HG02938 (cell line): Measurements from ENCODE around the gene DCAF4.
A peak's percentile ranks its signal among the peaks of the same experiment; 100 is the strongest.

Source experiments
- ATAC-seq: cut with Tn5 transposase; IDR thresholded peaks from one replicate; pipeline ENCODE4 v1.9.1; 2021; ENCODE audit warnings: mild to moderate bottlenecking, moderate library complexity; ENCODE audit not compliant: unreplicated experiment

The DCAF4 gene

GRCh38 chr14:72894323-72894622 is 32.0 kb upstream of the DCAF4 start:
- no peak for ATAC-seq

GRCh38 chr14:72894623-72895378 is 31.5 kb upstream of the DCAF4 start:
- ATAC-seq: no peak

- ATAC-seq: no peak
Measured at GRCh38 chr14:72898448-72898847, 27.8 kb upstream of the DCAF4 start.

GRCh38 chr14:72901361-72901760 is 24.9 kb upstream of the DCAF4 start:
- no peak for ATAC-seq

GRCh38 chr14:72902801-72903530 is 23.3 kb upstream of the DCAF4 start:
- no peak for ATAC-seq

GRCh38 chr14:72903716-72904115 is 22.5 kb upstream of the DCAF4 start:
- ATAC-seq: no peak

- no peak for ATAC-seq
Measured at GRCh38 chr14:72904218-72904617, 22.0 kb upstream of the DCAF4 start.

- no peak for ATAC-seq
Measured at GRCh38 chr14:72904840-72905561, 21.3 kb upstream of the DCAF4 start.

GRCh38 chr14:72906316-72906715 is 19.9 kb upstream of the DCAF4 start:
- no peak for ATAC-seq

GRCh38 chr14:72906879-72907278 is 19.4 kb upstream of the DCAF4 start:
- no peak for ATAC-seq

GRCh38 chr14:72907886-72908285 is 18.4 kb upstream of the DCAF4 start:
- no peak for ATAC-seq

GRCh38 chr14:72909163-72909562 is 17.1 kb upstream of the DCAF4 start:
- no peak for ATAC-seq

GRCh38 chr14:72913809-72914208 is 12.5 kb upstream of the DCAF4 start:
- no peak for ATAC-seq

- ATAC-seq: no peak
Measured at GRCh38 chr14:72916174-72916573, 10.1 kb upstream of the DCAF4 start.

- ATAC-seq: no peak
Measured at GRCh38 chr14:72917094-72917802, 9.0 kb upstream of the DCAF4 start.

GRCh38 chr14:72920008-72920407 is 6.3 kb upstream of the DCAF4 start:
- ATAC-seq: no peak

GRCh38 chr14:72921396-72921795 is 4.9 kb upstream of the DCAF4 start:
- no peak for ATAC-seq

GRCh38 chr14:72924337-72924736 is 1.9 kb upstream of the DCAF4 start:
- ATAC-seq: no peak

GRCh38 chr14:72925171-72925759 is 999 bp upstream of the DCAF4 start:
- no peak for ATAC-seq

- ATAC-seq: peak; percentile 17
Measured at GRCh38 chr14:72925815-72926291, 411 bp upstream of the DCAF4 start.

GRCh38 chr14:72928872-72929271 is 2.6 kb downstream of the DCAF4 start:
- ATAC-seq: no peak
